H1 (cell line): ENCODE measurements around the gene AKIRIN2. TPM values are rescaled to one million over a fixed set of nuclear protein-coding genes. Genes with fewer than 3 reads are reported as not detected.

ENCODE experiments used
- CHD1 ChIP-seq: IDR thresholded peaks from 2 replicates; pipeline ENCODE4 v1.6.1; 2012; ENCODE audit warnings: low read depth, low read length, improper control_type of control experiment
- CTCF ChIP-seq, 3 experiments: IDR thresholded peaks; 1 replicate in 2 of 3; 2 replicates in 1 of 3; pipeline versions ENCODE4 v1.5.1 to v1.6.1; 2011; ENCODE audit warnings: low read length in 3 of 3, mild to moderate bottlenecking in 3 of 3, inconsistent platforms in 2 of 3, low read depth in 1 of 3, moderate library complexity in 1 of 3; ENCODE audit not compliant: insufficient read depth in 1 of 3; ENCODE audit errors: control extremely low read depth in 1 of 3
- RFX5 ChIP-seq: IDR thresholded peaks from 2 replicates; pipeline ENCODE4 v1.6.1; 2011; ENCODE audit warnings: low read depth, low read length, improper control_type of control experiment, borderline replicate concordance
- SRF ChIP-seq: IDR thresholded peaks from 2 replicates; pipeline ENCODE4 v1.6.1; 2011; ENCODE audit warnings: mild to moderate bottlenecking, low read depth, low read length, moderate library complexity
- polyA plus RNA-seq, 7 experiments: library from polyadenylated mRNA; depleted of rRNA in 3 of 7; stranded (reverse) in 5 of 7; unstranded in 2 of 7; fragments of >200 nt in 5 of 7; fragments of 200-250 nt in 2 of 7; gene quantifications; 1 replicate in 5 of 7; 2 replicates in 1 of 7; 4 replicates in 1 of 7; pipeline versions ENCODE4 v1.2.1 to v1.2.3, GENCODE V29; 2011 to 2013; ENCODE audit warnings: missing spikeins in 2 of 7, mixed read lengths in 2 of 7
- total RNA-seq: library from RNA; stranded (reverse); fragmentation: NEBNext Ultra II Directional; extraction: Animal tissue kit (Norgen Biotek cat#: 25700); gene quantifications from 2 replicates; pipeline ENCODE4 v1.2.1, GENCODE V29; 2021
- TF ChIP-seq, protein P1 (sequence below): IDR thresholded peaks from 2 replicates; pipeline ENCODE4 v1.6.1; 2011; ENCODE audit warnings: low read length, improper control_type of control experiment

AKIRIN2 gene
- total and polyA plus RNA-seq, 2 of the 8 experiments (the other 6 are each of a cell fraction or from before 2014, with no cell fraction given) = 35.6 to 75.3 TPM

GRCh38 chr6:87729965-87730719 is 28.1 kb upstream of the AKIRIN2 start (continued):
- TF ChIP-seq, protein P1, sequence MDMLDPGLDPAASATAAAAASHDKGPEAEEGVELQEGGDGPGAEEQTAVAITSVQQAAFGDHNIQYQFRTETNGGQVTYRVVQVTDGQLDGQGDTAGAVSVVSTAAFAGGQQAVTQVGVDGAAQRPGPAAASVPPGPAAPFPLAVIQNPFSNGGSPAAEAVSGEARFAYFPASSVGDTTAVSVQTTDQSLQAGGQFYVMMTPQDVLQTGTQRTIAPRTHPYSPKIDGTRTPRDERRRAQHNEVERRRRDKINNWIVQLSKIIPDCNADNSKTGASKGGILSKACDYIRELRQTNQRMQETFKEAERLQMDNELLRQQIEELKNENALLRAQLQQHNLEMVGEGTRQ = no peak
- TF ChIP-seq RFX5 (no peak), SRF (no peak), CTCF (IDR thresholded peaks at IDR 0.05; ENCODE audit: control extremely low read depth in 1 of 3, insufficient read depth in 1 of 3, low read depth in 1 of 3, low read length in 3 of 3) (no peak), CHD1 (no peak)
